Measurements from ENCODE around the gene OR2M7.

DNA sequence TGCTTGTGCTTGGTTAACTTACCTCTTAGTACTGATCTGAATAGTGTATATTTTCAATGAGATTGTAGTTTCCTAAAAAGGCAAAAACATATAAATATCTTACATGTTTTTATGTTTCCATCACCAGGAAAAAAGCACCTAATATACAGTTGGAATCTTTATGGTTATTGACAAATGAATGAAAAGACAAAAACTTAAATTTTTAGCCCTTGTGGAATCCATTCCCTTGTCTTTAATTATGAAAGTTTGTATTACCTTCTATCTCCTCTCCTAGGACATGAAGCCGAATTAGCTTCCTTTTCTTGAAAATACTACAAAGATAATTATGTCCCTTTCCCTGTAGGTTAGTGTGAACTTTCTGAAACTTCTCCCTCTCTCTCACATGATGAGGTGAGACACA lies 21.0 kb downstream of the OR2M7 start, which contains the start of gene OR2T12:
- TF ChIP-seq, protein P1, sequence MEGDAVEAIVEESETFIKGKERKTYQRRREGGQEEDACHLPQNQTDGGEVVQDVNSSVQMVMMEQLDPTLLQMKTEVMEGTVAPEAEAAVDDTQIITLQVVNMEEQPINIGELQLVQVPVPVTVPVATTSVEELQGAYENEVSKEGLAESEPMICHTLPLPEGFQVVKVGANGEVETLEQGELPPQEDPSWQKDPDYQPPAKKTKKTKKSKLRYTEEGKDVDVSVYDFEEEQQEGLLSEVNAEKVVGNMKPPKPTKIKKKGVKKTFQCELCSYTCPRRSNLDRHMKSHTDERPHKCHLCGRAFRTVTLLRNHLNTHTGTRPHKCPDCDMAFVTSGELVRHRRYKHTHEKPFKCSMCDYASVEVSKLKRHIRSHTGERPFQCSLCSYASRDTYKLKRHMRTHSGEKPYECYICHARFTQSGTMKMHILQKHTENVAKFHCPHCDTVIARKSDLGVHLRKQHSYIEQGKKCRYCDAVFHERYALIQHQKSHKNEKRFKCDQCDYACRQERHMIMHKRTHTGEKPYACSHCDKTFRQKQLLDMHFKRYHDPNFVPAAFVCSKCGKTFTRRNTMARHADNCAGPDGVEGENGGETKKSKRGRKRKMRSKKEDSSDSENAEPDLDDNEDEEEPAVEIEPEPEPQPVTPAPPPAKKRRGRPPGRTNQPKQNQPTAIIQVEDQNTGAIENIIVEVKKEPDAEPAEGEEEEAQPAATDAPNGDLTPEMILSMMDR (conservative IDR thresholded peaks at IDR 0.05): no peak
- no peak for TF ChIP-seq ZFX (IDR thresholded peaks at IDR 0.05)

Measured in C4-2B (cell line).